K562 (cell line): ENCODE results near the gene TAOK2. TPM values are rescaled to one million over a fixed set of nuclear protein-coding genes. Genes with fewer than 3 reads are reported as not detected.
A peak's percentile ranks its signal among the peaks of the same experiment; 100 is the strongest.
"Not testable (repeated sequence)": the region's sequence is repeated elsewhere in the genome, so short reads cannot be mapped to it uniquely, and the experiment has no call there.

Experiments used
- ATAC-seq: fragments of 200-7000 bp; cut with Tn5 transposase; 3 replicates; pipeline ENCODE4 v1.9.1; 2020; ENCODE audit warnings: moderate library complexity
- BruUV-seq: library from RNA; stranded (reverse); fragments of 400-500 nt; replicated peaks from 2 replicates; lab custom pipeline; 2021; lab: Mats Ljungman, UMichigan
- CTCF ChIA-PET: fragments of 300-600 bp; formaldehyde crosslinking; extraction: SDS; loops from one replicate; lab custom pipeline; 2021; ENCODE audit warnings: low intra/inter-chr PET ratio; lab: Yijun Ruan, JAX
- POLR2A ChIA-PET: fragments of 300-600, 350-650 bp; sonication (Branson Sonifier 250); formaldehyde crosslinking; extraction: SDS; loops from one replicate; lab custom pipeline; 2021; ENCODE audit warnings: antibody characterized with exemption, inconsistent platforms; lab: Yijun Ruan, JAX
- DNase-seq, 4 experiments: peaks; one replicate each; pipeline versions ENCODE4 v3.0.0 to v3.0.0-alpha.2; 2011 to 2018; ENCODE audit warnings: low spot score in 3 of 4, mixed read lengths in 3 of 4; ENCODE audit errors: extremely low read depth in 1 of 4
- FAIRE-seq: peaks from 2 replicates; lab custom pipeline; 2011; peaks lifted over from hg19 to GRCh38; lab: Jason Lieb, UNC
- H2AFZ ChIP-seq: 2 replicates; pipeline ENCODE4 v1.6.0; 2011; ENCODE audit warnings: low read depth, low read length, control low read depth, inconsistent platforms
- H3K27ac ChIP-seq: fragments of 200-600 bp; 3 replicates; pipeline ENCODE4 v1.8.0; 2011; ENCODE audit warnings: low read depth, mild to moderate bottlenecking, control low read depth, inconsistent platforms, low read length, moderate library complexity, mixed read lengths; ENCODE audit errors: extremely low read depth
- H3K27me3 ChIP-seq, 2 experiments: fragments of 300-600 bp in 1 of 2; 2 replicates in 1 of 2; 3 replicates in 1 of 2; pipeline versions ENCODE4 v1.6.0 to v1.8.0; 2011; ENCODE audit warnings: inconsistent platforms in 2 of 2, low read length in 2 of 2, mild to moderate bottlenecking in 1 of 2, mixed read lengths in 1 of 2, moderate library complexity in 1 of 2; ENCODE audit not compliant: control insufficient read depth in 2 of 2, insufficient read depth in 2 of 2
- H3K36me3 ChIP-seq: fragments of 300-600 bp; 3 replicates; pipeline ENCODE4 v1.8.0; 2011; ENCODE audit warnings: mild to moderate bottlenecking, low read length, inconsistent platforms; ENCODE audit not compliant: control insufficient read depth, insufficient read depth
- H3K4me1 ChIP-seq, 2 experiments: fragments of 200-600 bp in 1 of 2; replicated peaks in 1 of 2; 2 replicates in 1 of 2; 3 replicates in 1 of 2; pipeline versions ENCODE4 v1.5.1 to v1.8.0; 2011; ENCODE audit warnings: inconsistent platforms in 2 of 2, low read length in 2 of 2, mild to moderate bottlenecking in 1 of 2, mixed read lengths in 1 of 2, moderate library complexity in 1 of 2; ENCODE audit not compliant: control insufficient read depth in 2 of 2, insufficient read depth in 2 of 2
- H3K4me2 ChIP-seq: 2 replicates; pipeline ENCODE4 v1.6.1; 2011; ENCODE audit warnings: low read length, control low read depth, inconsistent platforms, mixed read lengths; ENCODE audit not compliant: insufficient read depth
- H3K4me3 ChIP-seq: fragments of 200-600 bp; sonication (generic), shearing (Covaris generic); 2 replicates; pipeline ENCODE4 v1.5.1; 2016; ENCODE audit warnings: control low read depth, inconsistent platforms
- H3K79me2 ChIP-seq: fragments of 200-600 bp; 3 replicates; pipeline ENCODE4 v1.8.0; 2011; ENCODE audit warnings: low read length, inconsistent platforms; ENCODE audit not compliant: control insufficient read depth, insufficient read depth
- H3K9ac ChIP-seq, 2 experiments: 2 replicates each; pipeline versions ENCODE4 v1.6.0 to v1.6.1; 2011; ENCODE audit warnings: low read depth in 2 of 2, low read length in 2 of 2, control low read depth in 1 of 2, inconsistent platforms in 1 of 2, mild to moderate bottlenecking in 1 of 2, mixed read lengths in 1 of 2; ENCODE audit not compliant: insufficient read depth in 1 of 2
- H3K9me1 ChIP-seq: one replicate; pipeline ENCODE4 v1.6.0; 2011; ENCODE audit warnings: inconsistent platforms, mild to moderate bottlenecking, low read length, moderate library complexity; ENCODE audit not compliant: control insufficient read depth, insufficient read depth
- H3K9me3 ChIP-seq: replicated peaks from 2 replicates; pipeline ENCODE4 v1.5.1; 2011; ENCODE audit warnings: low read depth, low read length, inconsistent platforms; ENCODE audit not compliant: control insufficient read depth, insufficient read depth
- H4K20me1 ChIP-seq: replicated peaks from 2 replicates; pipeline ENCODE4 v1.6.1; 2011; ENCODE audit warnings: low read length, inconsistent platforms, mixed read lengths; ENCODE audit not compliant: control insufficient read depth, insufficient read depth
- ATF3 ChIP-seq, 2 experiments: fragments of 450-650 bp in 1 of 2; sonication (generic) in 1 of 2; formaldehyde crosslinking in 1 of 2; IDR thresholded peaks in 1 of 2; conservative IDR thresholded peaks in 1 of 2; 2 replicates each; pipeline versions ENCODE4 v1.6.1 to v1.8.1; 2016 to 2023; ENCODE audit warnings: mild to moderate bottlenecking in 2 of 2, moderate library complexity in 2 of 2, inconsistent platforms in 1 of 2, missing genetic modification reagents in 1 of 2
- FOSL1 ChIP-seq: fragments of 200-800 bp; sonication (Bioruptor generic); conservative IDR thresholded peaks from 2 replicates; pipeline ENCODE4 v1.6.1; 2016; ENCODE audit warnings: missing genetic modification characterization, missing compliant biosample characterization
- GABPB2 ChIP-seq: fragments of 250-450 bp; sonication (Bioruptor Pico); conservative IDR thresholded peaks from 2 replicates; pipeline ENCODE4 v1.5.1; 2021; ENCODE audit warnings: mild to moderate bottlenecking
- JUN ChIP-seq, 2 experiments: sonication (generic) in 1 of 2; formaldehyde crosslinking in 1 of 2; IDR thresholded peaks; 2 replicates each; pipeline versions ENCODE4 v1.6.1 to v1.8.0; 2012 to 2022; ENCODE audit warnings: borderline replicate concordance in 2 of 2, mild to moderate bottlenecking in 2 of 2, improper control_type of control experiment in 1 of 2, low read depth in 1 of 2, low read length in 1 of 2, missing genetic modification reagents in 1 of 2
- MAZ ChIP-seq, 2 experiments: fragments of 450-650 bp in 1 of 2; sonication (generic) in 1 of 2; formaldehyde crosslinking; IDR thresholded peaks in 1 of 2; conservative IDR thresholded peaks in 1 of 2; 2 replicates each; pipeline versions ENCODE4 v1.4.0 to v1.5.0; 2020; ENCODE audit warnings: mild to moderate bottlenecking in 1 of 2, missing genetic modification reagents in 1 of 2
- MYNN ChIP-seq, 2 experiments: sonication (generic); formaldehyde crosslinking in 1 of 2; IDR thresholded peaks; 2 replicates each; pipeline versions ENCODE4 v1.5.0 to v1.6.1; 2016 to 2020; ENCODE audit warnings: antibody characterized with exemption in 1 of 2, missing genetic modification reagents in 1 of 2
- RBFOX2 ChIP-seq: fragments of 200-400 bp; formaldehyde crosslinking; IDR thresholded peaks from 2 replicates; pipeline ENCODE4 v1.6.1; 2017; ENCODE audit warnings: low read depth, mild to moderate bottlenecking, low read length, moderate library complexity
- RCOR1 ChIP-seq, 2 experiments: IDR thresholded peaks; 2 replicates each; pipeline ENCODE4 v1.6.1; 2012; ENCODE audit warnings: low read depth in 2 of 2, low read length in 2 of 2, borderline replicate concordance in 1 of 2, improper control_type of control experiment in 1 of 2
- ZEB2 ChIP-seq: fragments of 450-650 bp; IDR thresholded peaks from 2 replicates; pipeline ENCODE4 v1.6.1; 2016
- ZNF384 ChIP-seq: IDR thresholded peaks from 2 replicates; pipeline ENCODE4 v1.6.1; 2012; ENCODE audit warnings: low read depth, low read length, improper control_type of control experiment
- ZNF551 ChIP-seq: fragments of 250-450 bp; sonication (Bioruptor Pico); IDR thresholded peaks from 2 replicates; pipeline ENCODE4 v1.5.0; 2021; ENCODE audit warnings: mild to moderate bottlenecking, moderate library complexity
- ZSCAN32 ChIP-seq: fragments of 450-650 bp; formaldehyde crosslinking; IDR thresholded peaks from 2 replicates; pipeline ENCODE4 v1.4.0; 2020; ENCODE audit warnings: mild to moderate bottlenecking, moderate library complexity
- WGBS: fragments of 100-300 bp; shearing (Covaris generic); methylation state at CpG from one replicate; pipeline ENCODE4 v1.1.6; 2016; ENCODE audit warnings: low coverage, mixed read lengths; ENCODE audit not compliant: insufficient coverage; ENCODE audit errors: missing lambda C conversion rate; 5-methylcytosine and 5-hydroxymethylcytosine counted together
- in situ Hi-C: fragments of 300-500 bp; cut with MboI; formaldehyde crosslinking; loops from 4 replicates; pipeline ENCODE4 v1.15.0; 2018; ENCODE audit warnings: inconsistent platforms, mixed read lengths
- intact Hi-C: fragments of 100-400 bp; cut with micrococcal nuclease; formaldehyde crosslinking; loops from 2 replicates; pipeline ENCODE4 v1.14.2; 2022
- polyA plus RNA-seq, 8 experiments: library from polyadenylated mRNA; depleted of rRNA in 4 of 8; stranded (reverse) in 5 of 8; unstranded in 3 of 8; fragments of >200 nt; fragmentation: Nextera tagmentation in 2 of 8; fragmentation: Illumina TruSeq in 1 of 8; extraction: Ambion mirVana in 2 of 8; extraction: Trizol in 1 of 8; gene quantifications; 2 replicates each; pipeline versions ENCODE4 v1.2.1 to v1.2.3, GENCODE V29; 2011 to 2014; ENCODE audit warnings: inconsistent platforms in 1 of 8, missing spikeins in 1 of 8
- total RNA-seq, 7 experiments: library from RNA; depleted of rRNA in 6 of 7; stranded (reverse); fragments of >200 nt in 6 of 7; fragmentation: Illumina TruSeq in 2 of 7; extraction: Trizol in 2 of 7; gene quantifications; 2 replicates each; pipeline versions ENCODE4 v1.2.1 to v1.2.3, GENCODE V29; 2011 to 2021; ENCODE audit warnings: low replicate concordance in 1 of 7

The TAOK2 gene
- total and polyA plus RNA-seq, 9 of the 15 experiments (the other 6 are each of a cell fraction or from before 2014, with no cell fraction given) = 0.10 to 41.8 (median 13.7) TPM

GRCh38 chr16:30017937-30018336 is 44.3 kb downstream of the TAOK2 start:
- CTCF ChIA-PET, intact Hi-C loops, H3K79me2 ChIP-seq, DNase-seq, in situ Hi-C loops, ATAC-seq, H3K4me3 ChIP-seq, H3K9me3 ChIP-seq, H3K9me1 ChIP-seq, BruUV-seq, H3K9ac ChIP-seq, FAIRE-seq, H4K20me1 ChIP-seq, H3K27ac ChIP-seq, POLR2A ChIA-PET, H3K4me2 ChIP-seq, H3K27me3 ChIP-seq, H3K36me3 ChIP-seq, H2AFZ ChIP-seq: not testable (repeated sequence)
- 0% methylated on average over 1 of the region's 4 CpGs for WGBS
- H3K4me1 ChIP-seq = peaks cover 0 to 11% of the 10 kb centered on the region in 2 experiments; a peak in 3 of 5 replicates

- H3K9me3 ChIP-seq = no peaks in the 10 kb centered on the region
- H3K27ac ChIP-seq = no peak overlapping the region
- intact Hi-C loops (no loop called here), in situ Hi-C loops (no loop called here)
- H3K27me3 ChIP-seq = peaks cover 0 to 13% of the 10 kb centered on the region in 2 experiments; a peak in 3 of 5 replicates
- no peaks in the 10 kb centered on the region for H3K9me1 ChIP-seq
- ChIA-PET POLR2A (interaction anchor here (0.8 kb wide), 1 partner anchor 320 kb away, joined by 3 read pairs; no protein-coding TSS in a partner anchor), CTCF (no interaction called here)
- BruUV-seq = no TSS peak
- H3K36me3 ChIP-seq = no peaks in the 10 kb centered on the region
- H3K4me2 ChIP-seq = no peak overlapping the region
- ATAC-seq = no peak
- no peak overlapping the region for H3K4me3 ChIP-seq
- FAIRE-seq = no peak
- H3K79me2 ChIP-seq = no peaks in the 10 kb centered on the region; the same call in 2 of the 3 replicates
- DNase-seq = no peak
- no peak overlapping the region for H3K9ac ChIP-seq
- peaks cover 3% of the 10 kb centered on the region; the same call in 1 of the 2 replicates for H4K20me1 ChIP-seq
- WGBS = 2% methylated on average over 3 of the region's 4 CpGs
- no peak overlapping the region for H2AFZ ChIP-seq
- peaks cover 0 to 11% of the 10 kb centered on the region in 2 experiments; a peak in 3 of 5 replicates for H3K4me1 ChIP-seq
- TF ChIP-seq ZSCAN32 (no peak), ZNF384 (no peak), JUN (IDR thresholded peaks at IDR 0.05; ENCODE audit: borderline replicate concordance, low read depth, low read length) (0 out of 2 replicates have a peak, but pooled peaks have one; percentile 13), JUN (CRISPR knock-in tag; IDR thresholded peaks at IDR 0.05; ENCODE audit: borderline replicate concordance) (no peak), GABPB2 (CRISPR knock-in tag) (no peak), ZEB2 (peak; percentile 40; the same call in 1 of the 2 replicates), MAZ (CRISPR knock-in tag; conservative IDR thresholded peaks at IDR 0.05 in 1 of 2, IDR thresholded peaks at IDR 0.05 in 1 of 2) (no peak), MYNN (IDR thresholded peaks at IDR 0.05) (no peak), MYNN (CRISPR knock-in tag; IDR thresholded peaks at IDR 0.05) (no peak), RCOR1 (IDR thresholded peaks at IDR 0.05; ENCODE audit: borderline replicate concordance in 1 of 2, low read depth in 2 of 2, low read length in 2 of 2) (no peak), ATF3 (IDR thresholded peaks at IDR 0.05) (peak; percentile 69), ATF3 (CRISPR knock-in tag; conservative IDR thresholded peaks at IDR 0.05) (no peak), ZNF551 (no peak), RBFOX2 (no peak), FOSL1 (tag) (0 out of 2 replicates have a peak, but pooled peaks have one; percentile 33)
These were observed 45.1 kb downstream of the TAOK2 start for GRCh38 chr16:30018731-30019158.
